Ishikawa (cell line): ENCODE measurements around the gene PTCD2.

Experiments used
- CEBPB ChIP-seq: IDR thresholded peaks from 2 replicates; pipeline ENCODE4 v1.6.1; 2012
- CREB1 ChIP-seq: IDR thresholded peaks from 2 replicates; pipeline ENCODE4 v1.6.1; 2012; ENCODE audit warnings: low read depth
- EGR1 ChIP-seq: IDR thresholded peaks from 2 replicates; pipeline ENCODE4 v1.6.1; 2012
- EP300 ChIP-seq: IDR thresholded peaks from 2 replicates; pipeline ENCODE4 v1.6.1; 2012; ENCODE audit warnings: borderline replicate concordance
- FOXM1 ChIP-seq: IDR thresholded peaks from 2 replicates; pipeline ENCODE4 v1.6.1; 2012; ENCODE audit warnings: low read depth, borderline replicate concordance
- MAX ChIP-seq: IDR thresholded peaks from 2 replicates; pipeline ENCODE4 v1.6.1; 2012
- NFIC ChIP-seq: IDR thresholded peaks from 2 replicates; pipeline ENCODE4 v1.6.1; 2012
- RAD21 ChIP-seq: IDR thresholded peaks from 2 replicates; pipeline ENCODE4 v1.6.1; 2012; ENCODE audit warnings: low read depth
- TAF1 ChIP-seq: IDR thresholded peaks from 2 replicates; pipeline ENCODE4 v1.6.1; 2012; ENCODE audit warnings: low read depth, mild to moderate bottlenecking
- TCF12 ChIP-seq: IDR thresholded peaks from 2 replicates; pipeline ENCODE4 v1.6.1; 2012; ENCODE audit warnings: low read depth
- TEAD4 ChIP-seq: IDR thresholded peaks from 2 replicates; pipeline ENCODE4 v1.6.1; 2012
- USF1 ChIP-seq: IDR thresholded peaks from 2 replicates; pipeline ENCODE4 v1.6.1; 2012
- YY1 ChIP-seq: IDR thresholded peaks from 2 replicates; pipeline ENCODE4 v1.6.1; 2012; ENCODE audit warnings: low read depth
- ZBTB7A ChIP-seq: IDR thresholded peaks from 2 replicates; pipeline ENCODE4 v1.6.1; 2012; ENCODE audit warnings: low read depth
- TF ChIP-seq, protein P1 (sequence below): IDR thresholded peaks from 2 replicates; pipeline ENCODE4 v1.6.1; 2012; ENCODE audit warnings: low read depth, mild to moderate bottlenecking

The PTCD2 gene

GRCh38 chr5:72302171-72302570, 18.0 kb upstream of the PTCD2 start:
- TF ChIP-seq EP300, result no peak
- TF ChIP-seq CEBPB, result no peak
- TF ChIP-seq NFIC, result no peak
- no peak for TF ChIP-seq FOXM1
- peak; percentile 51; the same call in 1 of the 2 replicates for TF ChIP-seq TEAD4
- TF ChIP-seq TAF1, result no peak
- TF ChIP-seq MAX, result no peak

DNA sequence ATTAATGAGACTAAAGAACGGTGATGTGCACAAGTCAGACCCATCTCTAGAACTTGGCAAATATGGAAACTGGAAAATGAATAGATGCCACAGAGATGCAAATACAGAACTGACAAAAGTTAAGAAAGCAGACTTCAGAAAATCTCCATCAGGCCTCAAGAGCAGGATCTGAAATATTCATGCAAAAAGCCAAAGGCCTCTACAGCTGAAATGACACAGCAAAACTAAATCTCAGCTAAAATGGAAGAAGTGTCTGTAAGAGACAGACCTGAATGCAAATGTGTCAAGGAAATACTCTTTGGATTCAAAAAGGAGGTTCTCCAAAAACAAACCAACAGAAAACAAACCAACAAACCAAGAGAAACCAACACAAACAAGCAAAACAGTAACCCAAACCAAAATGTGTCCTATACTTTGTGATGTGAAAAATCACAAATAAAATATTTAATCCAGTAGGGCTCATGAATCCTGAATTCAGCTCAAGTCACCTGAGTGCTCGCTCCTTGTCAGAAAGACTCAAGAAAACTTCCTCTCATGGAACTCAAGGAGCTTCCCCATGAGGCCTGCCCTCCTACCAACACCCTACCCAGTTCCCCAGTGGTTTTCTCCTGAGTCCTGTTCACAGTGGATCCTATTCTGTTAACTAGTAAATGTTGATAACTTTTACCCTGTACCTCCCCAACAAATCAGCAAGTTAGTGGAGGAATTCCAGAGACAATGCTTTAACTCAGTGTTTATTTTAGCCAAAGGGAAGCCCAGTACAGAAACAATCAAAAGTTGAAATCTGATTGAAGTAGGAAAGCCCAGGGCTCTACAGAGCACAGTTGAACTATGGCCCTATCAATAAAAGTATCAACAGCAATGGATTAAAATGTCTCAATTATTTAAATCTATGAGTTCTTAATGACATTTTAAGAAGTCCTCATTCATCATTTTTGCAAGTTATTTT, 14.7 kb upstream of the PTCD2 start:
- TF ChIP-seq MAX, result no peak
- no peak for TF ChIP-seq RAD21
- TF ChIP-seq TAF1, result no peak
- TF ChIP-seq NFIC, result no peak
- TF ChIP-seq, protein P1, sequence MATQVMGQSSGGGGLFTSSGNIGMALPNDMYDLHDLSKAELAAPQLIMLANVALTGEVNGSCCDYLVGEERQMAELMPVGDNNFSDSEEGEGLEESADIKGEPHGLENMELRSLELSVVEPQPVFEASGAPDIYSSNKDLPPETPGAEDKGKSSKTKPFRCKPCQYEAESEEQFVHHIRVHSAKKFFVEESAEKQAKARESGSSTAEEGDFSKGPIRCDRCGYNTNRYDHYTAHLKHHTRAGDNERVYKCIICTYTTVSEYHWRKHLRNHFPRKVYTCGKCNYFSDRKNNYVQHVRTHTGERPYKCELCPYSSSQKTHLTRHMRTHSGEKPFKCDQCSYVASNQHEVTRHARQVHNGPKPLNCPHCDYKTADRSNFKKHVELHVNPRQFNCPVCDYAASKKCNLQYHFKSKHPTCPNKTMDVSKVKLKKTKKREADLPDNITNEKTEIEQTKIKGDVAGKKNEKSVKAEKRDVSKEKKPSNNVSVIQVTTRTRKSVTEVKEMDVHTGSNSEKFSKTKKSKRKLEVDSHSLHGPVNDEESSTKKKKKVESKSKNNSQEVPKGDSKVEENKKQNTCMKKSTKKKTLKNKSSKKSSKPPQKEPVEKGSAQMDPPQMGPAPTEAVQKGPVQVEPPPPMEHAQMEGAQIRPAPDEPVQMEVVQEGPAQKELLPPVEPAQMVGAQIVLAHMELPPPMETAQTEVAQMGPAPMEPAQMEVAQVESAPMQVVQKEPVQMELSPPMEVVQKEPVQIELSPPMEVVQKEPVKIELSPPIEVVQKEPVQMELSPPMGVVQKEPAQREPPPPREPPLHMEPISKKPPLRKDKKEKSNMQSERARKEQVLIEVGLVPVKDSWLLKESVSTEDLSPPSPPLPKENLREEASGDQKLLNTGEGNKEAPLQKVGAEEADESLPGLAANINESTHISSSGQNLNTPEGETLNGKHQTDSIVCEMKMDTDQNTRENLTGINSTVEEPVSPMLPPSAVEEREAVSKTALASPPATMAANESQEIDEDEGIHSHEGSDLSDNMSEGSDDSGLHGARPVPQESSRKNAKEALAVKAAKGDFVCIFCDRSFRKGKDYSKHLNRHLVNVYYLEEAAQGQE, result no peak
- TF ChIP-seq FOXM1, result no peak
- TF ChIP-seq TCF12, result no peak
- TF ChIP-seq ZBTB7A, result no peak

DNA sequence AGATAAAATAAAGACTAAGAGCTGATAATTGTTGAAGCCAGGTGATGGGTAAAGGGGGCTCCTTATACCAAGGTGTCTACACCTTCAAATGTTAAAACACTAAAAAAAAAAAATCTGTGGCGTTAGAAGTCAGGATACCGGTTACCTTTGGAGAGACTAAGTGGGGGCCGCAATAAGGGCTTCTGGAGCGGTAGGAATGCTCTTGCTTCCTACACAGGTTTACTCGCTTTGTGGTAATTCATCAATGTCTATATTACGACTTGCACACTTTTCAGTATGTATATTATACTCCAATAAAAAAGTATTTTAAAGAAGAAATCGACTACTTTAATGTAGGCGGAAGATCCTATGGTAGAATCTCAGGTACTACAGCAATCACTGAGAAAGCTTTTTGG, 12.6 kb upstream of the PTCD2 start:
- TF ChIP-seq MAX (no peak), TCF12 (no peak), FOXM1 (no peak), YY1 (no peak), TAF1 (no peak), EGR1 (no peak), USF1 (no peak), RAD21 (no peak), EP300 (no peak), CREB1 (no peak), TEAD4 (no peak), NFIC (no peak), ZBTB7A (no peak), CEBPB (no peak)
- TF ChIP-seq, protein P1, result no peak

DNA sequence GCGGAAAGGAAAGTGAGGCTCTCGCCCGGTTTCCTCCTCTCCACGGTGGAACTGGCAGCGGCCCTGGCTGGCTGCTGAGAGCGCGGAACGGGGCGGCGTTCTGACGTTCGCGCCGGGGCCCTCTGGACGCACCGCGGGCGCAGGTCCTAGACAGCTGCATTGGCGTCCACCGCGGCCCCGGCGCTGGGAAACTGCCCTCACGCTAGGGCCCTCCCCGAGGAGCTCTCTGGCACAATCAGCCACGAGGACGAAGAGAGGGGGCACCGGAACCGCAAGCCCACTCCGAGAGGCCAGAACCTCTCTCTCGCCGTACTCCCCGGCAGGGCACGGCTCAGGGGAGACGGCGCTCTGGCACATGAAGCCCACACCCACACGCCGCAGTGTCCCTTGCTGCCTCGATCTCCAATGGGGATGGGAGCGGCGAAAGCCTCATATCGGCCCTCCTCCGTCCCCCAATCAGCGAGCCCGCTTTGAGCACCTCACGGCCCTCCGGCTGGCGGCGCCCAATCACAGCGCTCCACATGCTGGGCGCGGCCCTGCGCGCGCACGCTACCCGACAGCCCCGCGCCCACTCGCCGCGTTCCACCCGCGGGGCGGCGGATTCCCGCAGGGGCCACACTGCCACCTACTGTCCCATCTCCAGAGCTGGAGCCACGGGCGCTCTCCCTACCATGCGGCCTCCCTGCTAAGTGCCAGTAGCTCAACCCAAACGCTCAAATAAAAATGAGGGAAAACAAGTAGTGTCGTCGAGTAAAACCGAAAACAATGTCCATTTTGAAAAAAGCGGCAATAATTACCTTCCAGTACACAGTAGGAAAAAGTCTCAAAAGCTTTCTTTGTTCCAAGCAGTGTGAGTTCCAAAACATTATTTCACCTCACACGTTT, 12.0 kb upstream of the PTCD2 start:
- TF ChIP-seq NFIC, result no peak
- peak; percentile 67; the same call in 1 of the 2 replicates for TF ChIP-seq RAD21
- TF ChIP-seq TAF1, result peak; percentile 78
- peak; percentile 66; the same call in 1 of the 2 replicates for TF ChIP-seq TEAD4
- 0 out of 2 replicates have a peak, but pooled peaks have one; percentile 50 for TF ChIP-seq ZBTB7A
- TF ChIP-seq CREB1, result peak; percentile 13; the same call in 1 of the 2 replicates
- TF ChIP-seq TCF12, result peak; percentile 42; the same call in 1 of the 2 replicates
- TF ChIP-seq EGR1, result no peak
- no peak; the same call in 1 of the 2 replicates for TF ChIP-seq CEBPB
- TF ChIP-seq EP300, result no peak; the same call in 1 of the 2 replicates
- TF ChIP-seq, protein P1, result no peak
- TF ChIP-seq YY1, result no peak
- no peak for TF ChIP-seq USF1
- TF ChIP-seq FOXM1, result 0 out of 2 replicates have a peak, but pooled peaks have one; percentile 16
- peak; percentile 90 for TF ChIP-seq MAX
